Left ventricle myocardium inferior (tissue), 1 donor: ENCODE results near the gene LRP2. TPM values are rescaled to one million over a fixed set of nuclear protein-coding genes. Genes with fewer than 3 reads are reported as not detected.

Experiments
- DNase-seq: peaks from one replicate; pipeline ENCODE4 v3.0.0-alpha.2; 2020
- H3K27ac ChIP-seq: fragments of 200-600 bp; replicated peaks from 2 replicates; pipeline ENCODE4 v1.8.0; 2021
- H3K27me3 ChIP-seq: fragments of 200-600 bp; 2 replicates; pipeline ENCODE4 v1.8.0; 2021; ENCODE audit warnings: low read depth
- H3K36me3 ChIP-seq: fragments of 200-600 bp; 2 replicates; pipeline ENCODE4 v1.8.0; 2021
- H3K4me1 ChIP-seq: fragments of 200-600 bp; 2 replicates; pipeline ENCODE4 v1.8.0; 2021
- H3K4me3 ChIP-seq: fragments of 200-600 bp; 2 replicates; pipeline ENCODE4 v1.8.0; 2021; ENCODE audit warnings: mild to moderate bottlenecking, moderate library complexity
- H3K9me3 ChIP-seq: fragments of 200-600 bp; replicated peaks from 2 replicates; pipeline ENCODE4 v1.8.0; 2021
- intact Hi-C: fragments of 100-400 bp; cut with micrococcal nuclease; formaldehyde crosslinking; loops from one replicate; pipeline ENCODE4 v1.11.0; 2022
- total RNA-seq: library from RNA; stranded (reverse); fragmentation: NEBNext Ultra II Directional; extraction: Animal tissue kit (Norgen Biotek cat#: 25700); gene quantifications from one replicate; pipeline ENCODE4 v1.2.1, GENCODE V29; 2021
- TF ChIP-seq, protein P1 (sequence below): fragments of 200-600 bp; IDR thresholded peaks from 2 replicates; pipeline ENCODE4 v1.8.0; 2021; ENCODE audit warnings: antibody characterized with exemption, mild to moderate bottlenecking, borderline replicate concordance
- donor health status: DM: no; HTN: yes; CAD: no; lungs with severe emphysema.

Gene LRP2
- total RNA-seq, 1 donor from 2014 or later, result 0.05 TPM

DNA sequence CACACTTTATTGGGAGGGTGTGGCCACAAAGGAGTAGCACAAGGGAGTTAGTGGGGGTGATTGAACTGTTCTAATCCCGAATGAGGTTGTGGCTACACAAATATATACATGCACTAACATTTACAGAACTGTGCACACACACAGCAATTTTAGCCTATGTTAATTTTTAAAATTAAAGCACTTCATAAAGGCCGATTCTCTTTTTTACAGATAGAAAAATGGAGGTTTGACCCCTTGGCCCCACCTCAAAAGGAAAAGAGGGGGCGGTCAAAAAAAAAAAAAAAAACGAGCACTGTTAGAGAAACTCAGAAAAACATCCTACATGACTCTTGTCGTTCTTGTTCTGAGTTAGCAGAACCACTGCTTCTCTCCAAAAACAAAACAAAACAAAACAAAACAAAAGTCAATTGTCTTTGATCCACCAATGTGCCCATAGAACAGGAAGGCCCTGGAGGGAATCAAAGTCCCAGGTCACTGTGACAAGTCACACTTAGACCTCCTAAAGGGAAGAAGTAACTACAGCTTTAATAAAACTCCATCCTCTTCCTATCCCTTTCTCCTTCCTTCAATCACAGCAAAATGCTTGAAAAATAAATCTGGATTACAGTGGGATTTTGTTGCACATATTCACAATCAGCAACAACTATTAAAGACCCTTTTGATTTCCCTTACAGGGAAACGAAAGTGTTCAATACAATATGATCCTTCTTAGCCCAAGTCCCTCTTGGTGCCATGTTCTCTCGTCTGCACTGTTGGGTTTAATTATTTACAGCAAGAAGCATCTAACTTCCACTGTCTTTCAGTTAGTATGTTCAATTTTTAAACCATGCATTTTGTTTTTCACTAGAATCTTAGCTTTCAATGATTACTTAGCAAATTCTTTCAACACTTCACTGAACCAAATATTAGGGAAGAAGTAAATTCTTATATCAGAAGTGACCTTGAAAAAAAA, 16.6 kb downstream of the LRP2 start:
- Histone ChIP-seq H3K9me3 (no peaks in the 10 kb centered on the region), H3K4me1 (no peaks in the 10 kb centered on the region), H3K27ac (no peak overlapping the region), H3K4me3 (no peak overlapping the region), H3K27me3 (peaks cover 3% of the 10 kb centered on the region), H3K36me3 (no peaks in the 10 kb centered on the region)
- intact Hi-C loops, result no loop called here
- TF ChIP-seq, protein P1, sequence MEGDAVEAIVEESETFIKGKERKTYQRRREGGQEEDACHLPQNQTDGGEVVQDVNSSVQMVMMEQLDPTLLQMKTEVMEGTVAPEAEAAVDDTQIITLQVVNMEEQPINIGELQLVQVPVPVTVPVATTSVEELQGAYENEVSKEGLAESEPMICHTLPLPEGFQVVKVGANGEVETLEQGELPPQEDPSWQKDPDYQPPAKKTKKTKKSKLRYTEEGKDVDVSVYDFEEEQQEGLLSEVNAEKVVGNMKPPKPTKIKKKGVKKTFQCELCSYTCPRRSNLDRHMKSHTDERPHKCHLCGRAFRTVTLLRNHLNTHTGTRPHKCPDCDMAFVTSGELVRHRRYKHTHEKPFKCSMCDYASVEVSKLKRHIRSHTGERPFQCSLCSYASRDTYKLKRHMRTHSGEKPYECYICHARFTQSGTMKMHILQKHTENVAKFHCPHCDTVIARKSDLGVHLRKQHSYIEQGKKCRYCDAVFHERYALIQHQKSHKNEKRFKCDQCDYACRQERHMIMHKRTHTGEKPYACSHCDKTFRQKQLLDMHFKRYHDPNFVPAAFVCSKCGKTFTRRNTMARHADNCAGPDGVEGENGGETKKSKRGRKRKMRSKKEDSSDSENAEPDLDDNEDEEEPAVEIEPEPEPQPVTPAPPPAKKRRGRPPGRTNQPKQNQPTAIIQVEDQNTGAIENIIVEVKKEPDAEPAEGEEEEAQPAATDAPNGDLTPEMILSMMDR, result no peak
- DNase-seq, result no peak

DNA sequence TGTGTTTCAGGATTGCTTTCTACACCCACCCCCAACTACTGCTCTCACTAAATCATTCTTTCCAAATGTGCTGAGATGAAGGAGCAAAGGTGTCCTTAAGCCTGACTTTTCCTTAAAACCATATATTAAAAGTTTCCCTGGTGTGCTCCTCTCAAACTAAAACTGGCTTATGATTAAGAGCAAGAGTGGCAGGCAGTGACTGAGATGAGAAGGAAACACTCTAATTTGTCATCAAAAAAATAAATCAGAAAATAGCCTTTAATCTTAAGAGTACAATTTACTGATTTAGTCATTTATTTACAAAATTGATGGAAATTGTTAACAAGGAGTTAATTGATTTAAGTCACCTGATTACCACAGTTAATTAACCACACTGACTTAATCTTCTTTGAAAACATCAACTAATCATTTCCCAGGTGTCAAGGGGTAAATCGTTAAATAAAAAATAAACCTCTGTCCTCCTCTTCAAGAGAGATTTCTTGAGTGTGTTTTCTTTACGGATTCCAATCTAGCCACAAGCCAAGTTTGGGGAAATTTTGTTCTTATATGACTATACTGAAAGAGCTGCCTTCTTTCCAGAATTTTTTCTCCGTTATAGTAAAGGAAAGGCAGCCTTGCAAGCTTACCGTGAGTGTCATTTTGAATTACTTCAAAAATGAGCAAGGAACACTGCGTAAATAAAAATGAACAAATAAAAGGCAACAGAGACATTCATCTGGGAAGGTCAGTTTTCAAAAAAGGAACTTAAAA, 17.4 kb downstream of the LRP2 start:
- peaks cover 11% of the 10 kb centered on the region for H3K27me3 ChIP-seq
- H3K27ac ChIP-seq, result no peak overlapping the region
- intact Hi-C loops, result no loop called here
- DNase-seq, result no peak
- H3K9me3 ChIP-seq, result no peaks in the 10 kb centered on the region
- H3K4me3 ChIP-seq, result no peak overlapping the region
- H3K4me1 ChIP-seq, result no peaks in the 10 kb centered on the region
- H3K36me3 ChIP-seq, result no peaks in the 10 kb centered on the region
- TF ChIP-seq, protein P1, result no peak

DNA sequence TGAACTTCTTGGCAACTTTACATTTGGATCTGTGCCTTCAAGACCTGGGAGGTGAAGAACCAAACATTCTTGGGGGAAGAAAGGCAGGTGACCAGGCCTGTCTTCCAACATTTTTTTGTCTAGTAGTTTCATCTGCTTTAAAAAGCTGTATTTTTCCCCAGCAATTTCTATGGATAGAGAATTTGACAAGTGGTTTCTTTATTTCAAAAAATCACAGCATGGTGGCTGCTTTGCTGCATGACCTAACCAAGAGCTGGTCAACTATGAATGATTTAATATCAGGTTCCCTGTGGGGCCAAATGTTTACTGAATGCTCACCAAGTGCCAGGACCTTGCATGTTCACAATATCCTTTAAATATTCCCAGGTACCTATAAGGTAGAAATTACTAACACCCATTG, 19.1 kb downstream of the LRP2 start:
- DNase-seq, result no peak
- no peaks in the 10 kb centered on the region for H3K9me3 ChIP-seq
- no peak overlapping the region for H3K27ac ChIP-seq
- peaks cover 11% of the 10 kb centered on the region for H3K27me3 ChIP-seq
- H3K36me3 ChIP-seq, result no peaks in the 10 kb centered on the region
- TF ChIP-seq, protein P1, result no peak
- intact Hi-C loops, result no loop called here
- H3K4me3 ChIP-seq, result no peak overlapping the region
- H3K4me1 ChIP-seq, result no peaks in the 10 kb centered on the region

DNA sequence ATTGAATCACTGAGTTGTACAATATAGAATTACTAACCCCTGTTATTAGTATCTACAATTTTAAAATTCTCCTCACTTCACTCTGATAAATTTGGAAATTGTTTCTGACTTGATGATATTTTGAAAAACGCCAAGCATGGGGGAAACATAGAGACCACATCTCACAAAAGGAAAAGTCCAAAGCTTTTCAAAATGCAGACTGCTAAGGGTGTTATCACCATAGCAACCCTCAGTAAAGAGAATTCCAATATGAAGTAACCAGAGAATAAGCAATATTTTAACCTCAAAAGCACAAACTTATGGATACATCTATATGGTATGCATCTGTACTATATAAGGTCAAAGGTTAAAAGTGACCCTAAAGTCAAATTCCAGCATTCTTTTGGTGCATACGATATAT, 22.7 kb downstream of the LRP2 start:
- Histone ChIP-seq H3K4me1 (no peaks in the 10 kb centered on the region), H3K36me3 (no peaks in the 10 kb centered on the region), H3K4me3 (no peak overlapping the region), H3K9me3 (no peaks in the 10 kb centered on the region), H3K27ac (no peak overlapping the region), H3K27me3 (peaks cover 36% of the 10 kb centered on the region)
- TF ChIP-seq, protein P1, result no peak
- intact Hi-C loops, result no loop called here
- DNase-seq, result no peak

DNA sequence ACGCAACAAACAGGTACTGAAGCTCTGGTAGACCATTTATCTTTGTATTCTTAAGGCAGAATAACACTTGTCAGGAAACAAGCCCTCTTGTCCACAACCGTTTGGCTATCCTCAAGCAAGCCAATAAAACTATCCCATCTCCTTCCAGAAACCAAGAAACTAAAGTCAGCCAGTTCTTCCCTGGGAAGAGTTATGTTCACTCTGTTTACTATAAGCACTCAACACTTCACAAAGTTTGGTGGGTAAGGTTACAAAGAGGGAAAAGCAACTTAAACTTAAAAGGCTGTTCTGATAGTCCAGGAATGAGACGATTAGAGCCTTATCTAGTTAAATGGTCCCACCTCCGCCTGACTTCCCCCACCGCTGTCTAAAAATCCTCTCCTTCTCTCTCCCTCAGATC, 25.6 kb downstream of the LRP2 start:
- intact Hi-C loops, result no loop called here
- peaks cover 36% of the 10 kb centered on the region for H3K27me3 ChIP-seq

More for the DNA sequence above, 25.6 kb downstream of the LRP2 start:
- Histone ChIP-seq H3K27ac (no peak overlapping the region), H3K9me3 (no peaks in the 10 kb centered on the region), H3K4me1 (no peaks in the 10 kb centered on the region), H3K36me3 (no peaks in the 10 kb centered on the region), H3K4me3 (no peak overlapping the region)
- TF ChIP-seq, protein P1, result no peak
- DNase-seq, result no peak
